Measurements from ENCODE around the gene SLC6A11.

Gene SLC6A11

DNA sequence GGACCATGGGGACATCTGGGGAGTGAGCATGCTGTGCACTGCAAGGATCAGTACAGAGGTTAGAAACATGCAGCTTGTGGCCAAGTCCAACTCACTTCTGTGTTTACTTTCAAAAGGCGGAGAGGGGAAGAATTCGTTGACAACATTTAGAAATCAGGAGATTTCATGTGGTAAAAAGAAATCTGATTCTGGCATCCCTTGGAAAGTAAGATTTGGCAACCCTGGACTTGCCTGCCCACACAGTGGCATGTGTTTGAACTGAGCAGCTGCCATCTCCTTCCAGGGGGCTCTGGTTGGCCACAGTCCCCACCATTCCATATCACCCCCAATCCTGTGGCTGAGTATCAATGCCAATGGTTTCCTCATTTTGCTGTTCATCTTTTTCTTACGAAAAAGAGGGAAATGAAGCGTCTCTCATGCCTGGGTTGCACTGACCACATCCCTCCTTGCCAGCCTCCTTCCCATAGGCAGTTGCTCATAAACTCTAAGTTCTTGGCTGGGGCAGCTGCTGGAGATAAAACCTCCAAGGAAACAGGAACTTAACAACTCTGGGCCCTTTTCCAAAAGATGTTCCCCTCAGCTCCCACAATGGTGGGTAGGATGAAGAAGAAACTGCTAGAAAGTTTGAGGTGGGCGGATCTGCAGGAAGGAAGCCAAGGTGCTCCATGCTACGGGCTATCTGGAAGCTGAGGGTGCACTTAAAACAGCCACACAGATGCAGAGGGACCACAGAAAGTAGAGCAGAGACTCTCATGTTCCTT, 29.2 kb downstream of the SLC6A11 start:
- no peak for DNase-seq

DNA sequence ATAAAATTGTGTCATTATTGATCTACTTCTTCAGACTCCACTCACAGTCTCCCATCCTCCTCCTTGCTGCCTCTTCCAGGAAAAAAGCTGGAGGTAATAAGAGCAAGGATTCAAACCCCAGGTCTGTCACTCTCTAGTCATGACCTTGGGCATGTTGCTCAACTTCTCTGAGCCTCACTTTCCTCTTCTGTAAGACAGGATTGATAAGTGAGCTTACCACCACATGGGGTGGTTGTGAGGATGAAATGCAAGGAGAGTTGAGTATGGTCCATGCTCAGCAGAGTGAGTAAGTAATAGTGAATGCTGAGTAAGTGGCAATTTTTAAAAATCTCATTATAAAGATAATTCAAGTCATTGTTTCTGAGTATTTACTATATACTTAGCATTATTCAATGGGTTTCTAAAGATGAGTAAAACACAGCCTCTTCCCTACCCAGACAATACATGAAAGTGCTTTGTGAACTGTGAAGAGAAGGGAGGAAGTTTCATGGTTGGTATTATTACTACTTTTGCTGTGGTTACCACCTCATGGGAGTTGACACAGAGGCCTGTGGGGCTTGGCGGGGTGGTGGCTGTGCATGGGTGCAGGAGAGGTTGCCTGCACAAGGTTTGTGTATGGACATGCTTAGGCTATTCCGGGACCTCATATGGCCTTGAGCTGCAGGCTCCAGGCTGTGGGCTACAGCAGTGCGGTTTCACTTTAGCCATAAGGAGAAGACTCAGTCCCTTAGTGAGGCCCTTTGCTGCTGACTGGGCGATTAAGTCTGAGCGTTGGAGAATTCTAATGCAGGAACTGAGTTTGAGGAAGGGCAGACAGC, 30.0 kb downstream of the SLC6A11 start:
- DNase-seq, result no peak

DNA sequence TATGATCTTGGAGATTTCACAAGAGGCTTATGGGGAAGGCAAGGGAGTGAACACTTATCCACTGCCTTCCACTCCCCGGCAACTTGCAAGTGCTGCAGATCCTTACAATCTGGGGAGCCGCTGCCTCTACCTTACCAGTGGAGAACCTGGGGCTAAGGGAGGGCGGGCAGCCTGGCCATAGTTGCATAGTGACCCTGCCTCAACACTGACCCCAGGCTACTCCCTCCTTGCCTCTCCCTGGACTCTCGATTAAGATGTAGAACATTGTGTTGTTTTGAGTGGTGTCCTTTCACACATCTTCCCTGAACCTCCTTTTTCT, 30.6 kb downstream of the SLC6A11 start:
- no peak for DNase-seq

GRCh38 chr3:10848261-10848660, 32.2 kb downstream of the SLC6A11 start:
- no peak for DNase-seq

- no peak for DNase-seq
Observed at GRCh38 chr3:10852066-10852808, 36.2 kb downstream of the SLC6A11 start.

DNA sequence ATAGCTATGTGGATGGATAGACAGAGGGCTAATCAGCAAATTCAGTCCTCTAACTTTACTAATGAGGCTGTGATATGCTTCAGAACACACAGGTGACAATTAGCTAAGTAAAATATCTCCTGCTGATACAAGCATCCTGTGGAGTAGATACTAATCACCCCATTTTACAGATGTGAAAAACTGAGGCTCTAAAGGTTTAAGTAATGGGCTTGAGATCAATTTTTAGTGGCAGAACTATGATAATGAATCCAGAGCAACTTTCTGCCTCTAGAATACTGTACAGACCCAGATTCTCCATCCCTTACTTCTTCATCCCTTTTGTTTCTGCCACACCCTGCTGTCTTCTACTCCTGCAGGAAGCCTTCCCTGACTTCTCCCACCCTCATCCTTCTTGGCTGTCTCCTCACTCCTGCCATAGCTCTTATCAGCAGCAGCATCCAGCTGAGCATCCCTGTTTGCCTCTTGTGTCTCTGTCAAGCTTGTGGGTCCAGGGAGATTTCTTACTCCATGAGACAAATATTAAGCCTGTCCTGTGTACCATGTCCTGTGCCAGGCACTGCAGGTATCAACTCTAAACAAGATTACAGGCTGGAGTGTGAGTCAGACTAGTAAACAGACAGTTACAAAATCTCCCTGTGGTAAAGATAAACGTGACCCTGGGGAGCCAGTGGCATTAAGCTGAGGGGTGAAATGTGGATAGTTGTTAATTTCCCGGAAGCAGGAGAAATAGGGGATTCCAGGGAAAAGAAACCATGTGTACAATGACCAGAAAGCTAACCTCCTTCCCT, 39.2 kb downstream of the SLC6A11 start:
- no peak for DNase-seq

GRCh38 chr3:10855871-10856662, 40.0 kb downstream of the SLC6A11 start:
- no peak for DNase-seq

GRCh38 chr3:10857235-10857634, 41.2 kb downstream of the SLC6A11 start:
- no peak for DNase-seq

DNA sequence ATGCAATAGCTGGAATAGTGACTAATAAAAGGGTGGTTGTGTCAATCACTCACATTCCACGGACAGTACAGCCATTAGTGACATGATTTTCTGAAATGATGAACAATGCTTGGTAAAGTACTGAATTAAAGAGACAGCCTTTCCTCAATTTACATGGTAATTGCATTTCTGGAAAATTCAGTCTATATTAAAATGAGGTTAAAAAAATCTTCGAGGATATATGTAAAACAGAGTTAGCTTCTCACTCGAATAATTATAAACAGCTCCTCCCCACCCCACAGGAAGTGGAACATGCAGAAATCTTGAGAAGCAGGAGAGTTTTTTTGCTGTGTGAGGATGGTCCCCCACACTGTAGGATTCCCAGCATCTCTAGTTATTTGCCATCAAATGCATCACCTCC, 42.1 kb downstream of the SLC6A11 start:
- no peak for DNase-seq

- DNase-seq, result no peak
Observed at GRCh38 chr3:10867384-10867783, 51.4 kb downstream of the SLC6A11 start.

GRCh38 chr3:10869460-10869859, 53.4 kb downstream of the SLC6A11 start:
- DNase-seq, result no peak

- no peak for DNase-seq
Observed at GRCh38 chr3:10870296-10870695, 54.3 kb downstream of the SLC6A11 start.

GRCh38 chr3:10873415-10873814, 57.4 kb downstream of the SLC6A11 start:
- DNase-seq, result no peak

- no peak for DNase-seq
Observed at GRCh38 chr3:10875914-10876313, 59.9 kb downstream of the SLC6A11 start.

- no peak for DNase-seq
Observed at GRCh38 chr3:10876661-10877060, 60.6 kb downstream of the SLC6A11 start.

DNA sequence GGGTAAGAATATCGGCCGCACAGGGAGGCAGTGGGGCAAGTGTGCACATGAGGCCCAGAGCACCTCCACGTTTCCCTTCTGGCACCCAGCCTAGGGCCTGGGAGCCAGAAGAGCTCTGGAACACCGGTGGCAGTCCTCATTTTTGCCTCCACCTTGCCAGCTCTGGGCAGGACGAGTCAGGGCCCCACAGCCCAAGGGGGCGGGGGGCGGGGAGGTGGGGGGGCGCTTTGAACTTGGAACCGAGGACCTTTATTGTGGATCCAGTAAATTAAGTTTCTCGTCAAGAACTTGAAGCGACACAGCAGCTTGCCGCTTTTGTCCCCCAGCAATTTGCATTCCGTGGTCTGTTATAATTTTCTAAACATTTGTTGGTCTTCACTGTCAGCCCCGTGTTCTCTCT, 66.8 kb downstream of the SLC6A11 start:
- no peak for DNase-seq

GRCh38 chr3:10883478-10884234, 67.6 kb downstream of the SLC6A11 start:
- no peak for DNase-seq

DNA sequence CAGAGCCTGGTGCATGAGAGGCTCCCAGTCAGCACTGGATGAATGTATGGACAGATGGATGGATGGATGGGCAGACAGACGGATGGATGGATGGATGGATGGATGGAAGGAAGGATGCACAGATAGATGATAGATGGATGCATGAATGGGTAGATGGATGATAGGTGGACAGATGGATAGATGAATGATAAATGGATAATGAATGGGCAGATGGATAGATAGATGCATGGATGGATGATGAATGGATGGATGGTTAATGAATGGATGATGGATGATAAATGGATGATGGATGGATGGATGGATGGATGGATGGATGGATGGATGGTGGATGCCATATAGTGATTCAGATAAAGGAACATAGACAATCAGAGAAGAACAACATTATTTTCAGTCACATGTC, 71.0 kb downstream of the SLC6A11 start:
- DNase-seq, result no peak

DNA sequence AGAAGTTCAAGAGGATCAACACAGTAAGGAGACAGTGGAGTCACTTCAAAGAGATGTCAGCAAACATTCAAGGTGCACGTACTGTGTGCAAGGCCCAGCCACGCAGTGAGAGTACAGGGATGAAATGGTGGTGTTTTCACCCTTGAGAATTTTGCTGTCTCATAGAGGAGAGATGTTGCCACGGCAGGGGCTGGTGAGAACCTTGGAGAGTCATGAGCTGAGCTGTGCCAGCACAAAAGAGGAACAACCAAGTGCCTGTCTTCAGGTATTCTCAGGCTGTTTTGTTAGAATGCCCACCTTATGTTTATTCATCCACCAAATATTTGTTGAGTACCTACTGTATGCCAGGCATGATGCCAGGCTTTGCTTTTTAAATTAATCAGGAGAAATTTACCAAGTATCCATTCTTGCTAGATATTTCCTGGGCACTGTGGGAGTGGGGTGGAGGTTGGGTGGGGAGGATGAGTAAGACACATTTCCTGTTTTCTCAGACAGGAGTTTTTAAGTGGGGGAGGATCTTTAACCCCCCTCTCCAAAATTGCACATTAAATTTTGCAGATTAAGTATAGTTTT, 72.6 kb downstream of the SLC6A11 start:
- DNase-seq, result no peak

- no peak for DNase-seq
Observed at GRCh38 chr3:10889206-10889960, 73.4 kb downstream of the SLC6A11 start.
